Uterus (tissue), 4 donors: ENCODE results near the gene THRB. TPM values are rescaled to one million over a fixed set of nuclear protein-coding genes. Genes with fewer than 3 reads are reported as not detected.

Source experiments
- DNase-seq, 2 donors: peaks; one replicate each; pipeline ENCODE4 v3.0.0-alpha.2; 2019 to 2020
- H3K27ac ChIP-seq, 2 donors: fragments of 200-600 bp; sonication (generic); 1 replicate in 1 of 2; 2 replicates in 1 of 2; pipeline ENCODE4 v1.5.1; 2016 to 2018
- H3K27me3 ChIP-seq, 2 donors: fragments of 200-600 bp; sonication (generic); one replicate each; pipeline ENCODE4 v1.5.1; 2018 to 2019; ENCODE audit warnings: control low read depth in 1 of 2
- H3K36me3 ChIP-seq, 2 donors: fragments of 200-600 bp; sonication (generic); one replicate each; pipeline ENCODE4 v1.5.1; 2019; ENCODE audit warnings: control low read depth in 1 of 2
- H3K4me1 ChIP-seq, 2 donors: fragments of 200-600 bp; sonication (generic); one replicate each; pipeline ENCODE4 v1.5.1; 2018 to 2019; ENCODE audit warnings: control low read depth in 1 of 2
- H3K4me3 ChIP-seq, 2 donors: fragments of 200-600 bp; sonication (generic); 1 replicate in 1 of 2; 2 replicates in 1 of 2; pipeline ENCODE4 v1.5.1; 2018 to 2019; ENCODE audit warnings: mild to moderate bottlenecking in 1 of 2
- H3K9me3 ChIP-seq, 2 donors: fragments of 200-600 bp; sonication (generic); one replicate each; pipeline ENCODE4 v1.5.1; 2019; ENCODE audit warnings: control low read depth in 1 of 2
- CTCF ChIP-seq, 4 experiments: fragments of 200-600 bp in 2 of 4; fragments of 450-650 bp in 2 of 4; sonication (generic) in 2 of 4; IDR thresholded peaks; one replicate each; pipeline ENCODE4 v1.5.1; 2016 to 2019; ENCODE audit warnings: antibody characterized with exemption in 4 of 4, mild to moderate bottlenecking in 2 of 4, moderate library complexity in 1 of 4
- POLR2A ChIP-seq, 2 donors: fragments of 450-650 bp; IDR thresholded peaks; one replicate each; pipeline ENCODE4 v1.6.1; 2016; ENCODE audit warnings: antibody characterized with exemption in 2 of 2, mild to moderate bottlenecking in 1 of 2, moderate library complexity in 1 of 2
- intact Hi-C: fragments of 100-400 bp; cut with DNase I; formaldehyde crosslinking; loops from one replicate; pipeline ENCODE4 v1.15.1; 2023; ENCODE audit warnings: low total_unique reads
- total RNA-seq, 4 donors: library from RNA; depleted of rRNA in 3 of 4; stranded (reverse); fragments of >200 nt in 3 of 4; gene quantifications; one replicate each; pipeline versions ENCODE4 v1.1.0 to v1.2.4, GENCODE V29; 2014 to 2023
- donor health status: DM: yes; HTN: yes; CAD: no.

The THRB gene
- total RNA-seq, 4 donors from 2014 or later: 4.6 to 38.2 (median 17.3) TPM

- Histone ChIP-seq H3K9me3 (no peaks in the 10 kb centered on the region), H3K4me3 (no peak overlapping the region), H3K4me1 (no peaks in the 10 kb centered on the region), H3K27ac (no peak overlapping the region), H3K36me3 (no peaks in the 10 kb centered on the region), H3K27me3 (no peaks in the 10 kb centered on the region)
- no peak for DNase-seq
- TF ChIP-seq POLR2A (IDR thresholded peaks at IDR 0.05) (no peak), CTCF (IDR thresholded peaks at IDR 0.05) (no peak)
- intact Hi-C loops: no loop called here
These were observed 311.9 kb downstream of the THRB start for GRCh38 chr3:24182756-24183155.

GRCh38 chr3:24181256-24181655, 313.4 kb downstream of the THRB start:
- TF ChIP-seq POLR2A (IDR thresholded peaks at IDR 0.05) (no peak), CTCF (IDR thresholded peaks at IDR 0.05) (no peak)
- H3K36me3 ChIP-seq: no peaks in the 10 kb centered on the region
- H3K27ac ChIP-seq: no peak overlapping the region
- intact Hi-C loops: no loop called here
- no peaks in the 10 kb centered on the region for H3K27me3 ChIP-seq
- H3K9me3 ChIP-seq: no peaks in the 10 kb centered on the region
- H3K4me3 ChIP-seq: no peak overlapping the region
- no peak for DNase-seq
- no peaks in the 10 kb centered on the region for H3K4me1 ChIP-seq

DNA sequence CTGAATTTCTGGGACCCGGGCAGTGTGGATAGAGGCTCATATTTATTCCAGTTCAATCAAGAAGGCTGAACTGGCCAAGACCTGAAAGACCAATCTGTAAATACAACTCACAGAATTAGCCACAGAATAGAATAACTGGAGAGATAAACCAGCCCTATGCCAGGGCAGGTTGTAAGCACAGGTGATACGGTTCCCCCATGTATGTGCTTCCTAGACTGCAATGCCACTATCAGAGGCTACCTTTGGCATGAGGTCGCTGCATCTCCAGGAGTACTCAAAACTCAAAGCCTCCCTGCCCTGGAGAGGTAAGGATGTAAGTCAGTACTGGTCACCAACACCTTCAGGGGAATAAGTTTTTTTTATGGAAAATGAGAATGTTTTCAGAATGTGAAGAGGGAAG, 314.0 kb downstream of the THRB start:
- DNase-seq: no peak
- H3K9me3 ChIP-seq: no peaks in the 10 kb centered on the region
- intact Hi-C loops: no loop called here
- no peak overlapping the region for H3K27ac ChIP-seq
- H3K27me3 ChIP-seq: no peaks in the 10 kb centered on the region
- TF ChIP-seq POLR2A (IDR thresholded peaks at IDR 0.05) (no peak), CTCF (IDR thresholded peaks at IDR 0.05) (no peak)
- H3K36me3 ChIP-seq: no peaks in the 10 kb centered on the region
- H3K4me3 ChIP-seq: no peak overlapping the region
- H3K4me1 ChIP-seq: no peaks in the 10 kb centered on the region

DNA sequence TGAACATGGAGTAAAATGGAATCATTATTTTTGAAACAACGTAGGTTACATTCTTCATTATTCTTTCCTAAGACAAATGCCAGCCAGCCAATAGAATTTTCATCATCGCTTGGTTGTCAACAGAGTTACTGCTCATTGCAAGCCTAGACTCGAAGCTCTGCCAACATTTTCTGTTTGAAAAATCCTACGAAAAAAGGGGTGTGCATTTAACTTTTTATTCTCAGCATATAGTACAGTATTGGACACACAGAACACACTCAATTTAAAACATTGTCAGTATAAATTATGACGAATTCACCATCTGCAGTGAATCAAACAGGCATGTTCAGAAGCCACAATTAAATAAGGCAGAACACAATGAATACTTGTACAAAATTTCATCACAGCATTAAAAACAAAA, 317.4 kb downstream of the THRB start:
- H3K27ac ChIP-seq: no peak overlapping the region
- H3K9me3 ChIP-seq: no peaks in the 10 kb centered on the region
- intact Hi-C loops: no loop called here
- no peak overlapping the region for H3K4me3 ChIP-seq
- H3K27me3 ChIP-seq: no peaks in the 10 kb centered on the region
- H3K36me3 ChIP-seq: no peaks in the 10 kb centered on the region
- no peak for DNase-seq
- no peak for TF ChIP-seq POLR2A (IDR thresholded peaks at IDR 0.05)
- no peaks in the 10 kb centered on the region for H3K4me1 ChIP-seq

DNA sequence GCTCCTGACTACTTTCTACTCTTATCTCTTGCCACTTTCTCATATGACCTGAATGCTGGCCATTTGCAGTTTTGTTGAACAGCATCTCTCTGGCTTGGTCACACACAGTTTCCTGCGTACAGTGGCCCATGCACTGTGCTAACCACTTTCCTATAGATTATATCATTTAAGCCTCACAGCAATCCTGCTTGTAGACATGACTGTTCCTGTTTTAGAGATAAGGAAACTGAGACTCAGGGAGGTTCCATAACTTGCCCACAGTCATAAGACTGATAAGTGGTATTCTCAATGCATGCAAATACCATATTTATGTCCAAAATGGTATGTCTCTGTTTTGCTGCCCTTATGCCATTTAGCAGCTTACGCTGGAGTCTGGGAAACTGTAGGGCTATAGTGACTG, 320.0 kb downstream of the THRB start:
- no peaks in the 10 kb centered on the region for H3K27me3 ChIP-seq
- H3K27ac ChIP-seq: no peak overlapping the region
- DNase-seq: no peak
- intact Hi-C loops: no loop called here
- H3K36me3 ChIP-seq: no peaks in the 10 kb centered on the region
- no peak for TF ChIP-seq CTCF (IDR thresholded peaks at IDR 0.05)
- TF ChIP-seq POLR2A (IDR thresholded peaks at IDR 0.05): no peak
- H3K4me3 ChIP-seq: no peak overlapping the region
- H3K4me1 ChIP-seq: no peaks in the 10 kb centered on the region
- H3K9me3 ChIP-seq: no peaks in the 10 kb centered on the region

- H3K4me3 ChIP-seq: no peak overlapping the region
- no peaks in the 10 kb centered on the region for H3K36me3 ChIP-seq
- H3K27ac ChIP-seq: no peak overlapping the region
- no peak for DNase-seq
- intact Hi-C loops: no loop called here
- TF ChIP-seq CTCF (IDR thresholded peaks at IDR 0.05) (no peak), POLR2A (IDR thresholded peaks at IDR 0.05) (no peak)
- H3K9me3 ChIP-seq: no peaks in the 10 kb centered on the region
- H3K27me3 ChIP-seq: no peaks in the 10 kb centered on the region
- H3K4me1 ChIP-seq: no peaks in the 10 kb centered on the region
These were observed 325.7 kb downstream of the THRB start for GRCh38 chr3:24168977-24169376.
